WTC11 (cell line): ENCODE results near the gene BTBD8.

ENCODE experiments used
- CTCF ChIP-seq: fragments of 200-600 bp; IDR thresholded peaks from 2 replicates; pipeline ENCODE4 v1.8.0; 2022; ENCODE audit warnings: antibody characterized with exemption
- USF2 ChIP-seq: sonication (generic); formaldehyde crosslinking; IDR thresholded peaks from 2 replicates; pipeline ENCODE4 v1.8.1; 2023; ENCODE audit warnings: mild to moderate bottlenecking, missing genetic modification reagents, moderate library complexity

GRCh38 chr1:92218559-92218958 is 138.4 kb downstream of the BTBD8 start:
- TF ChIP-seq CTCF = no peak
- no peak for TF ChIP-seq USF2 (CRISPR knock-in tag)
